G401 (cell line): ENCODE data around the gene GRIN2C. TPM values are rescaled to one million over a fixed set of nuclear protein-coding genes. Genes with fewer than 3 reads are reported as not detected.
"Not testable (repeated sequence)": the region's sequence is repeated elsewhere in the genome, so short reads cannot be mapped to it uniquely, and the experiment has no call there.

Experiments
- DNase-seq: peaks from one replicate; pipeline ENCODE4 v3.0.0-alpha.2; 2015; ENCODE audit warnings: low spot score
- in situ Hi-C: cut with HindIII; loops from 2 replicates; pipeline ENCODE4 v1.10.0; 2016; ENCODE audit warnings: low sequenced_read_pairs, mixed read lengths
- total RNA-seq: library from RNA; depleted of rRNA; stranded (reverse); fragments of >200 nt; shearing (Covaris generic); gene quantifications from 2 replicates; pipeline ENCODE4 v1.2.3, GENCODE V29; 2014

GRIN2C gene
- total RNA-seq, 1 experiment from 2014 or later = 1.3 TPM

DNA sequence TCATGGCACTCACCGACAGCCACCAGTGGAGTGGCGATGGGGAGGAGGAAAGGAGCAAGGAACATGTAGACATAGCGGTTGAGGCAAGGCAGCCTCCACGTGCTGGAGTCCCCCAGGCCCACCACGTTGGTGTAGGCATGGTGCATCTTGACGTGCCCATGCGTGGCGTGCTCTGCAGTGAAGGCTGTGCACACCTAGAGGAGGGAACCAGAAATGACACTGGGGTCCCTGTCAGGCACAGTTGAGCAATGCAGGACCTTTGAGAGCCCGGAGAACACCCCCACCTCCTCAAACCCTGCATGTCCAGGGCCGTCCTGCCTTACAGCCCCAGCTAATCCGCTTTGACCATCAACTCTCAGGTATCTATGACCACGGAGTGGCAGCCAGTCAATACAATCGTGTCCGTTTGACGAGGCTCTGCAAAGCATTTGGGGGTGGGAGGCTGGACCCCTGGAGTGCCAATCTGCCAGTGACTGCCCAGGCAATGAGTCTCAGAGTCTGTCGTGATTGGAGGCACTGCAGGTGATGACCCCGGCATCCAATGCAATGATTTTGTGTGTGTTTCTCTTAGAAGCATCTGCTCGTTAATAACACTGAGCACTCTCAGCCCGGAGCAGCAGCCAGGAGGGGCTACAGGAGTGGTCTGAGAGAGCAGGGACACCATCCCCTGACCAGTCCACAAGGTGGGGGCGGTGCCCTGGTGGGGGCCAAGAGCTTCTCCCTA lies 23.0 kb upstream of the GRIN2C start:
- no peak for DNase-seq
- in situ Hi-C loops = no loop called here

DNA sequence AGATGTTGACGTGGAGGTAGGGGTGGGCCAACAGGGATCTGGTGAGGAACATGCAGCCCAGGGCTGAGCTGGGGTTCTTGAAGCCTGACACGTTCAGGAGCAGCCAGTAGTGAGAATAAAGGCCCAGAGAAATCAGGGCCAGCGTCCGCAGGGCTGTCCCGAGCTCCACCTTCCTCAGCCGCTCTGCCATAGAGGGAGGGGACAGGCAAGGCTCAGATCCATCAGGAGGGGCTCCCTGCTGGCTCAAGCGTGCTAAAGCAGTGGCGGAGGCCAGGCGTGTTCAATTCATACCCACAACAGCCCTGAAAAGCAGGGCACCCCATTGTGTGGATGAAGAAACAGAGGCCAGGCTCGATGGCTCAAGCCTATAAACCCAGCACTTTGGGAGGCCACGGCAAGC lies 21.4 kb upstream of the GRIN2C start:
- no peak for DNase-seq
- in situ Hi-C loops = no loop called here

DNA sequence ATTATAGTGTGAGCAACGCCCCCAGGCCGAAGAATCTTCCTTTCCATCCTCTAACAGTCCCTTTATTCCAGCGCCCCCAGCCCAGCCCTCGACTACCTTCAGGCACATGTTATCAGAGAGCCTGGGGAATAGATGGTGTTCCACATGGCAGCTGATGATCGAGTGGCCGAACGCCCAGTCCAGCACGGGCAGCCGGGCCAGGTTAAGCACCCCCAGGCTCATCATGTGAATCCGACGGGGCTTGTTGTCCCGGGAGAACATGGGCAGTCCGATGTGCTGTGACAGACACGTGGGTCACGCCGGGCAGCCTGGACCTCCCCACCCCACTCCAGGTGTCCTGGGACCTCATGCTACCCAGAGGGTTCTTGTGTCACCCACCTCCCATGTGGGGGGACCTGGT lies 19.6 kb upstream of the GRIN2C start:
- in situ Hi-C loops = no loop called here
- DNase-seq = no peak

DNA sequence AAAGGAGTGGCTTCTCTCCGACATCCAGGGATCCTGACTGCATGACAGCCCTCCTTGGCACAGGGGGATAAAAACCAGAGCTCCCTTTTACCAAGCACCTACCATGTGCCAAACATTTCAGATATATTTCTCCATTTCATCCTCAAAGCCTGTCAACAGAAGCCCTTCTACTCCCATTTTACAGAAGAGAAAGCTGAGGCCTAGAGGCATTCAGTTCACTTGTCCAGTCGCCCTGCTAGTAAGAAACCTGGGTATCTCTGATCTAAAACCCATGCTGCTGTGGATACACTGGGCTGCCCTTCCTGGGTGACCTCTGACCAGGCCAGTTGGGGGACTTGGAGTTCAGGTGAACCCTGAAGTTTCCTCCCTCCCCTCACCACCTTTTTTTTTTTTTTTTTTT lies 19.0 kb upstream of the GRIN2C start:
- in situ Hi-C loops = no loop called here
- no peak for DNase-seq

DNA sequence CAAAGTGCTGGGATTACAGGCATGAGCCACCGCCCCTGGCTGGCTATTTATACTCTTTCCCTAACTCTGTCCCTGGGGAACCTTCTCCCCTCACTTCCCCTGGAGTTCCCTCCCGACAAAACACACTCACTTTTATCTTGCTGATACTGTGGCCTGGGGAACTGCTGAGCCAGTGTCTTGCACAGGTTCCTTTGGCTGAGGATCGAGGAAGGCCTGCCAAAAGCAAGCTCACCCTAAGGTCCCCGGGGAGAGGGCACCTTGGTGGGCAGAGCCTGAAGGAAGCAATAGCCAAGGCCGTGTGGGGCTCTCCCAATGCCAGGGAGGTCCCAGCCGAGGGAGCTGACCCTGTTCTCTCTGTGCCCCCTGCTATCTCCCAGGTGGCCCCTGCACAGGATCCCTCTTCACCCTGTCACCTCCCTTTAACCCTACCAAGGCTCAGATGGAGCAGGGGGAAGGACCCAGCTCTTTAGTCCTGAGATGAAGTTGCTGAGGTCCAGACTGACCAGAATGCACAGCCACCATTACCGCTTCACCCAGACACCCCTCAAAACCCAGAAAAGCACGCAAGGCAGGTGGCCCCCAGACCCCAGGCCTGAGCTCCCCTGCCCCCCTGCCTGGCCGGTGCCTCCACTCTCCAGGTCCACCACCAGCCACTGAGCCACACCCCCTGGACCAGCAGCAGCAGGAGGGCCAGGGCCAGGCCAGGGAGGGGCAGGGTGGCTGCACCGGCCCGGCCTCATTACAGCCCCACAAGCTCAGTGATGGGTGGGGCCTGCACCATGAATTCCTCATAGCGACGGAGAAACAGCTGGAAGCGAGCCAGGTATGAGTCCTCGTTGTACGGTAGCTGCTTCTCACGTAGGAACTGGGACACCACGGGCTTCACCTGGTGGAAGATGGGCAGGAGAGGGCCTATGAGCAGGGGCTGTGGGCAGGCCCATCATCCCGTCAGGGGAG lies 18.2 kb upstream of the GRIN2C start:
- in situ Hi-C loops = no loop called here
- no peak for DNase-seq

DNA sequence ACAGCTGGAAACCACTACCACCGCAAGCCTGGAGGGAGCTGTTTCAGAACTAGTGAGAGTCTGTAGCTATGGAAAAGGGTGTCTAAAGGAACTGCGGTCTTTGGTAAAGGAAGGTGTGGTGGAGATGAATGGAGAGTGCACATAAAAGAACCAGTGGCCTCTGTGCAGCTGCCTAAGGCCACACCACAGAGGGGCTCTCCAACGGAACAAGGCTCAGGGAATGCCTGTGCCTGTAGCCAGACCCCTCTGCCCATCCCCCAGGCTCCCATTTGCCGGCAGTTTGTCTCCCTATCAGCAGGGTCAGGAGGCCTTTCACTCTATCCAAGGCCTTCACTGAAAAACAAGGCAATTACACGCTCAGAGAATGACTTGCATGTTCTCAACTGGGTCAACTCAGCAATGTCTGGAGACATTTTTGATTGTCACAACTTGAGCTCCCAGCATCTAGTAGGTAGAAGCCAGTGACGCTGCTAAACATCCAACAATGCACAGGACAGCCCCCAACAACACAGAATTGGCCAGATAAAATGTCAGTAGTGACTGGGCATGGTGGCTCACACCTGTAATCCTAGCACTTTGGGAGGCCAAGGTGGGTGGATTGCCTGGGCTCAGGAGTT lies 16.4 kb upstream of the GRIN2C start:
- no peak for DNase-seq

DNA sequence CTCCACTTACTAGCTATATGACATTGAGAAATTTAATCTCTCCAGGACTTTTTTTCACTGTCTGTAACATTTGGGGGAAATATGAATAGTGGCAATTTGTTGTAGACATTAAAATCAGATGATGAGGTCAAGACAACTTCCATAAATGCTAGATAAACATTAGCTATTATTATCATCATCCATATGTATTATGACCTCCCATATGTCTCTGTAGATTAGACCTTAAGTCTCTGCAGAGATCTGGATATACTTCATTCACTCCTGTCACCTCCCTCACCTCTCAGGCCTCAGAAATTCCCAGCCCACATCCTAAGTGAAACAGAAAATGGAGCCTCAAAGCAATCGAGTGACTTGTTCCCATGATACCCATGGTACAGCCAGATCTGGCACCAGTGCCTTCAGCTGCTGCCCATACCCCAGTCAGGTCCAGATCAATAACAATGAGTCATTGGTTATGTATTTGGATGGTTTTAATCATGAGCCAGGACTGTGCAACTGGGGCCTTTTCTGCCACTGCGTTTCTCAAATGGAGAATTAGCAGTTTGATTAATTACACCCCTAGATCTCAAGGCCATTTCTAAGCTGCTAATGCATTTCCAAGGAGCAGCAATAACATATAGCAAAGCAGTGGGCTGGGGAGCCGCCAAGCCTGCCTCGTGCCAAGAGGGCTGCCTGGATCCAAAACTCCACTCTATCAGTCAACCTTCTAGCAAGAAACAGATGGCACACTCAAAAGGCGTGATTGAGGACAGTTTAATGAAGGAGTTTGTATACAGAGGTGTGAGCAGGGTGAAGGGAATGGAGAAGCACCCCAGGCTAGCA lies 15.7 kb upstream of the GRIN2C start:
- in situ Hi-C loops = no loop called here
- DNase-seq = no peak

More for the DNA sequence above, 16.4 kb upstream of the GRIN2C start:
- in situ Hi-C loops = no loop called here

DNA sequence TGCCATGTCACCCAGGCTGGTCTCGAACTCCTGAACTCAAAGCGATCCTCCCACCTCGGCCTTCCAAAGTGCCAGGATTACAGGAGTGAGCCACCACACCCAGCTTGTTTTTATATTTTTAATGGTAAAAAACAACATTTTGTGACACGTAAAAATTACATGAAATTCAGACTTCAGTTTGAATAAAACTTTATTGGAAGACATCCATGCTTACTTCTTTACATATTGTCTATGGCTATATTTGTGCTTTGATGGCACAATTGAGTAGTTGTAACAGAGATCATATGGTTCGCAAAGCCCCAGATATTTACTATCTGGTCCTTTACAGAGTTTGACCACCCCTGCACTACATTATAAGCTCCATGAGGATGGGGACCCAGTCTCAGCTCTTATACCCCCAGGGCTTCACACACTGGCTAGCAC lies 14.9 kb upstream of the GRIN2C start:
- DNase-seq = no peak
- in situ Hi-C loops = no loop called here

DNA sequence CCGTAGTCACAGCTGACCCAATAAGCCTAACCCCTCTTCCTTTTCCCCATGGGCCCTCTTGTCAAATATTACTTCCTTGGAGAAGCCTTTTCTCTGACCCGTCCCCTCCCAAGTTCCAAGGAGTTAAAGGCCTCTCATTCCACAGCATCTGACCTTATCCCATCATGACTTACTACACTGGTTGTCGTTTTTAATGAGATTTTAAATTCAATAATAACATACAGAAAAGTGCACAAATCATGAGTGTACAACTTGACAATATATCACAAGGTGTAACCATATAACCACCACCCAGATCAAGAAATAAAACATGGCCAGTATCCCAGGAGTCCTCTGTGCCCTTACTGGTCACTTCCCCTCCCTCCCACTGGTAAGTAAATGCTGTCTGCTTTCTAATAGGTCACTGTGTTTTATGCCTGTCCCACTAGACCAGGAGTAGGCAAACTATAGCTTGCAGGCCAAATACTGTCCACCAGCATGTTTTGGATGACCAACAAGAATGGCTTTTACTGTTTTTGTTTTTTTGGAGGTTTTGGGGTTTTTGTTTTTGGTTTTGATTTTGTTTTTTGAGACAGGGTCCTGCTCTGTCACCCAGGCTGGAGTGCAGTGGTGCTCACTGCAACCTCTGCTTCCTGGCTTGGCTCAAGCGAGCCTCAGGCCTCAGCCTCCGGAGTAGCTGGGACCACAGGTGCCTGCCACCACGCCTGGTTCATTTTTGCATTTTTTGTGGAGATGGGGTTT lies 14.4 kb upstream of the GRIN2C start:
- in situ Hi-C loops = no loop called here

DNA sequence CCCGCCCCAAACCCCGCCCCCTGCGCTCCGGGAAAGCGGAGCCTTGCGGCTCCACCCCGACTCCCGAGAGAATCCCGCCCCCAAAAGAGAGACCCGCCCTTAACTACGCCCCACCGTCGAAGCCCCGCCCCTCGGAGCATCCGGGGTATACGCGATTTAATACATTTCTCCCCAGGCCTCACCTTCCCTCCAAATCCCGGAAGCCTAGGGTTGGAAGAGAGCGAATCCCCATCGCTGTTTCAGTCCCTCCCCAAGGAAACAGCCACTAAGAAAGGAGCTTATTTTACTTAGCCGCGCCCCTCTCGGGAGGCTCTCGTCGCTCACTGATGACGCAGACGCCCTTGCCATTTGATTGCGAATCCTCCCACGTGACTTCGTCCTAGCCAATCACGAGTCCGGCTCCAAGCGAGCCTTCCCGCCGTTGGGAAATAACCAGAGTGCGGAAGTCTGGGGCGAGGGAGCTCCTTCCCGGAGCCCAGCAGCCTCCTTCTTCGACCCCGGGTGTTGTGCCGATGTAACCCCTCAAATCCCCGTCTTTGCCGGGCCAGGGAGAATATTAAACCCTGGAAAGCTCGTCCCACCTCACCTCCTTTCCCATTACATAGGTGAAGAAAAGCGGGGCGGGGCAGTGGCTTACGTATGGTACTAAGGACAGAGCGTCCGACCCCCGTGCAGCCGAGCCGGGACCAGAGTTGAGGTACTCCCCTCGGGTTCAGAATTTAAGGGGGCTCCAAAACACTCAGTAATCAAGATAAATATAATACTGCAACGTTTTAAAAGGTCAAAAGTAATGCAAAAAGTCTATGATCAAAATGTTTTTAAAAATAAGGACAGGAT lies 13.6 kb upstream of the GRIN2C start:
- in situ Hi-C loops = no loop called here
- DNase-seq = peak; percentile 99

More for the DNA sequence above, 14.4 kb upstream of the GRIN2C start:
- DNase-seq = no peak

DNA sequence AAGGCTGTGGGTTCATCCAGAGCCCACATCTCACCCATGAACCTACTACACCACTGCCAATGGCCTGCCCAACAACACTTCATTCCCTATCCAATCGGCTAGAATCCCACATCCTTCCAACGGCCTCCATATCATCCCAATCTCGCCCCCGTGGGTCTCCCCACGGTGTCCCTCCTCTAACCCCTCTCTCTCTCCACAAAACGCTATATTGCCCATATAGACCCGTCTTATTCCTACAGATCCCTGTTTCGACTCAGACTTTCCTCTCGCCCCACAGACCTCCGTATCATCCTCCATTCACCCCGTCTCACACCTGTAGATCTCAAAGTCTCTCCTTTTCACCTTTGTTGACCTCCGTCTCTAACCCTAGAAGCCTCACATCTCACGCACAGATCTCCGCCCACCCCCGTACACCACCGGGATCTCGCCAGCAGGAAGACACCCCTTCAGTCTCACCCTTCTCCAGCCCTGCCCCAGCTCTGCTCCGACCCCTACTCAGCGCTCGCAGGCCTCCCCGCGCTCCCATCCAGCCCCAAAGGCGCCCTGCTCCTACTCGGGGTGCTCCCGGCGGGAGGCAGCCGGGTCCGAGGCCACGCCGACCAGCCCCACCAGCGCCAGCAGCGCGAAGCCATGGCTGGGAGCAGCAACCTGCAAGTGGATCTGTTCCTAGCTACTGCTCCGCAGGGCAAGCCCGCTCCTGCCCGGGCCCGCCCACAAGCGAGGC lies 12.8 kb upstream of the GRIN2C start, which contains the start of gene FDXR:
FDXR (minus strand) TSS at position 682 of the 724 bp plus-strand sequence; CDS start at position 632, 50 bp downstream.
- in situ Hi-C loops = no loop called here
- no peak for DNase-seq

DNA sequence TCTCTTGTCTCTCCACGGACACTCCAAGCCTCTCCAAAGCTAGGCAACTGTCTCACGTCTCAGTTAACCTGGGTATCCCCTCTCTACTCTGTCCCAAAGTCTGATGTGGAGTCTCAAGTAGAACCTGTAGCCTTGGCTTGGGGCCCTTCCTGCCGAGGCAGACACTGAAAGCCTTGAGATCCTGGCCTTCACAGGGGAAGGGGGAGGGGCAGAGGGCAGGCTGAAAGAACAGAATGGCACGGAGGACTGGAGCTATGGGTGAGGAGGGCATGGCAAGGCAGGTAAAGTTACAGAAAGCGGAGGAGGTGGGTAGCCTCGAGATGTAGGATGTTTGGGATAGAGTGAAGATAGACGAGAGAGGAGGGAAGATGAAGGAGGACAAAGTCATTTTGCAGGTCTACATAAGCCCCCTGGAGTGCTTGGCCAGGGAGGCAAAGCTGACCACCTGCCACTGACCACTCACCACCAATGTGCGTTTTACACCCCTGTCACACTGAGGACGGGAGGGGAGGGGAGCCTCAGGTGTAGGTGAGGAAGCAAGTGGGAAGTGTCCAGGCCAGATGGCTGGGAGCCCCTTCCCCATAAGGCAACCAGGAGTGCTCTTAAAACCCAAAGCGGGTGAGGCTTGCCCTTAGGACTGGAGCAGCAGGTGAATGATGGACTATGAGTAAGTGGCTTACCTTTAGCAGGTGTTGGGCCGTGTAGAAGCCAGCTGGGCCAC lies 11.8 kb upstream of the GRIN2C start:
- DNase-seq = no peak
- in situ Hi-C loops = no loop called here

DNA sequence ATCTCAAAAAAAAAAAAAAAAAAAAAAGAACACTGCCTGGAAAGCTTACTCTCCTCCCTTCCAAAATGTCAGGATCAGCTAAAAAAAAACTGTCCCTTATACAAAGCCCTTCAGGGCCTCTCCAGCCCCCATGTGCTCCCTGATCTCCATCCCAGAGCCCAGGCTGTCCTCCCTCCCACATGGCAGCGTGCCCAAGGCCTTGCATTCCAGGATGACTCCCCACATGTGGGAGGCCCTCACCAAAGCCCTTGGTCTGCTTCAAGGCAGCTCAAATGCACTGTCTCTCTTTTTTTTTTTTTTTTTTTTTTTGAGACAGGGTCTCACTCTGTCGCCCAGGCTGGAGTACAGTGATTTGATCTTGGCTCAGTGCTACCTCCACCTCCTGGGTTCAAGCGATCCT lies 10.8 kb upstream of the GRIN2C start:
- in situ Hi-C loops = no loop called here
- DNase-seq = peak; percentile 46

DNA sequence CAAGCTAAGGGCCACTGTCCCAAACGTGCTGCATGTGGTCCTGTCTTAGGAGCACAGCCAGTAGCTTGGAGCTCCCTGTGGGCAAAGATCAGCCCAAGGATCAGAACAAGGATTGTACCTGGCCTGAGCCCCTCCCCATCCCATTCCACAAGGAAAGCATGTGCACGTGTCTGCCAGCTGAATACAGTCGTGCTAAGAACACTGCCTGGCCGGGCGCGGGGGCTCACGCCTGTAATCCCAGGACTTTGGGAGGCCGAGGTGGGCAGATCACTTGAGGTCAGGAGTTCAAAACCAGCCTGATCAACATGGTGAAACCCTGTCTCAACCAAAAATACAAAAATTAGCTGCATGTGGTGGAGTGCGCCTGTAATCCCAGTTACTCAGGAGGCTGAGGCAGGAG lies 10.3 kb upstream of the GRIN2C start:
- DNase-seq, in situ Hi-C loops: not testable (repeated sequence)

DNA sequence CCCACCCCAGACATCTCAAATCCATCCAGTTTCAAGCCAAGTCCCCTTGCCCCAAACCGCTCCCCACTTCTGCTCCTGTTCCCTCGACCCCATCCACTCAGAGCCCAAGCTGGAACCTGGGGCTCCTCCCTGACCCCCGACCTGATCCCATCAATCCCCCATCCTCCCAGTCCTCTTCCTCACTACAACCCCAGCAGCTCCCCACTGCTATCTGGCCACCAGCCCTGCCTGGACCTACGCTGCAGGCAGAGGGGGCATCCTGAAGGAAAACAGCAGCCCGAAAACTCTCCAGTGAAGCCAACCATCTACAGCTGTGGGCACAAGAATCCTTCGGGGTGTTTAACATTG lies 9.2 kb upstream of the GRIN2C start:
- in situ Hi-C loops = no loop called here
- no peak for DNase-seq

DNA sequence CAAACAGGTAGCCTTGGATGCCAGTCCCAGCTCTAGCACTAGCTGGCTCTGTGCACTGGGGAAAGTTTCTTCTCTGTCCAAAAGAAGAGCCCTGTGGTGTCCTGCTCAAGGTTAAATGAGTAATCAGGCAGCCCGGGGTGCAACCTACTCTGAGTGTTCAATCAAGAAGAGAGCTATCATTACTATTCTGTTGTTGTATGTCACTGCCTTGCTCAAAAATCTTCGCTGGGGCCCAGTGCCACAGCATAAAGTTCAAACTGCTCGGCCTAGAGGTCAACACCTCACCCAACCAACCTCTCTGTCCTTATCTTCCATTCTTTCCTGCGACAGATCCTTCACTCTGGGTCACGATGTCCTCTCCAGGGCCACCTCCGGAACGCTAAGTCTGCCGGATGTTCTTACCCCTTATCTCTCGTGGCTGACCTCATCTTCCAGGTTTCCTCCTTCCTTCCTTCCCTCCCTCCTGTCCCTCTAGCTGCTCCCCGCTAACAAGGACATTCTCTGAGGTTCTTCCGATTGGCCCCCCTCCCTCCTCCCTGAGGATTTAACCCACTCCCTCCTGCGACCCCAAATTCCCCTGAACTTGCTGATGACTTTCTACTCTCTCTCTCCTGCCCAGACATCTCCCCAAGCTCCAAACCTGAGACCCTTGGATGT lies 8.7 kb upstream of the GRIN2C start:
- in situ Hi-C loops = no loop called here
- DNase-seq = no peak
